K562 (cell line): ENCODE results near the gene TMEM127. TPM values are rescaled to one million over a fixed set of nuclear protein-coding genes. Genes with fewer than 3 reads are reported as not detected.

ENCODE experiments used
- ATF1 ChIP-seq, 2 experiments: fragments of 450-650 bp in 1 of 2; IDR thresholded peaks; 2 replicates each; pipeline ENCODE4 v1.6.1; 2016; ENCODE audit warnings: missing compliant biosample characterization in 1 of 2, missing genetic modification characterization in 1 of 2
- CREB3L1 ChIP-seq: fragments of 450-650 bp; IDR thresholded peaks from 2 replicates; pipeline ENCODE4 v1.6.1; 2014; ENCODE audit warnings: low read depth, mild to moderate bottlenecking, moderate library complexity, borderline replicate concordance
- EZH2 ChIP-seq: IDR thresholded peaks from 2 replicates; pipeline ENCODE4 v1.6.1; 2012; ENCODE audit warnings: low read depth, mild to moderate bottlenecking, inconsistent platforms, low read length, borderline replicate concordance
- HES1 ChIP-seq: fragments of 450-650 bp; IDR thresholded peaks from 2 replicates; pipeline ENCODE4 v1.6.1; 2016; ENCODE audit warnings: low read depth, mild to moderate bottlenecking, moderate library complexity
- HMG20B ChIP-seq: fragments of 250-450 bp; sonication (Bioruptor Pico); IDR thresholded peaks from 2 replicates; pipeline ENCODE4 v1.5.0; 2021; ENCODE audit warnings: mild to moderate bottlenecking
- HMGN3 ChIP-seq: IDR thresholded peaks from 2 replicates; pipeline ENCODE4 v1.6.1; 2011; ENCODE audit warnings: borderline replicate concordance, low read depth, mild to moderate bottlenecking, mixed read lengths, low read length; ENCODE audit not compliant: insufficient read length; ENCODE audit errors: extremely low read depth
- HNRNPLL ChIP-seq: fragments of 200-400 bp; formaldehyde crosslinking; IDR thresholded peaks from 2 replicates; pipeline ENCODE4 v1.6.1; 2017; ENCODE audit warnings: low read length, low read depth, mild to moderate bottlenecking; ENCODE audit not compliant: poor library complexity, severe bottlenecking
- ILF3 ChIP-seq: fragments of 450-650 bp; IDR thresholded peaks from 2 replicates; pipeline ENCODE4 v1.6.1; 2018; ENCODE audit warnings: antibody characterized with exemption, mild to moderate bottlenecking, moderate library complexity, borderline replicate concordance
- ILK ChIP-seq: fragments of 450-650 bp; IDR thresholded peaks from 2 replicates; pipeline ENCODE4 v1.6.1; 2016; ENCODE audit warnings: missing genetic modification characterization, low read depth, mild to moderate bottlenecking, missing compliant biosample characterization, moderate library complexity, borderline replicate concordance
- L3MBTL2 ChIP-seq: fragments of 450-650 bp; IDR thresholded peaks from 2 replicates; pipeline ENCODE4 v1.6.1; 2016; ENCODE audit warnings: mild to moderate bottlenecking, moderate library complexity
- MBD2 ChIP-seq: sonication (generic); IDR thresholded peaks from 2 replicates; pipeline ENCODE4 v1.6.1; 2016; ENCODE audit warnings: low read depth, borderline replicate concordance
- MEIS2 ChIP-seq: fragments of 450-650 bp; IDR thresholded peaks from 2 replicates; pipeline ENCODE4 v1.6.1; 2014; ENCODE audit warnings: mild to moderate bottlenecking; ENCODE audit not compliant: partially characterized antibody
- NR2C1 ChIP-seq, 2 experiments: fragments of 450-650 bp; IDR thresholded peaks; 2 replicates each; pipeline ENCODE4 v1.6.1; 2017; ENCODE audit warnings: mild to moderate bottlenecking in 2 of 2, antibody characterized with exemption in 1 of 2, inconsistent platforms in 1 of 2, missing compliant biosample characterization in 1 of 2, missing genetic modification characterization in 1 of 2
- PKNOX1 ChIP-seq: fragments of 450-650 bp; IDR thresholded peaks from 2 replicates; pipeline ENCODE4 v1.6.1; 2016
- POLR2A ChIP-seq: fragments of 450-650 bp; conservative IDR thresholded peaks from 2 replicates; pipeline ENCODE4 v1.6.1; 2016
- POLR2AphosphoS2 ChIP-seq: IDR thresholded peaks from 2 replicates; pipeline ENCODE4 v1.6.1; 2012; ENCODE audit warnings: low read length, improper control_type of control experiment
- SRSF1 ChIP-seq: fragments of 200-400 bp; formaldehyde crosslinking; IDR thresholded peaks from 2 replicates; pipeline ENCODE4 v1.6.1; 2017; ENCODE audit warnings: mild to moderate bottlenecking, low read depth, low read length, moderate library complexity
- TAF7 ChIP-seq: fragments of 450-650 bp; IDR thresholded peaks from 2 replicates; pipeline ENCODE4 v1.6.1; 2016; ENCODE audit warnings: missing genetic modification characterization, missing compliant biosample characterization
- TOE1 ChIP-seq, 2 experiments: fragments of 450-650 bp in 1 of 2; sonication (generic) in 1 of 2; formaldehyde crosslinking in 1 of 2; IDR thresholded peaks; 2 replicates each; pipeline versions ENCODE4 v1.7.1 to v1.8.0; 2016 to 2022; ENCODE audit warnings: borderline replicate concordance in 2 of 2, mild to moderate bottlenecking in 2 of 2, antibody characterized with exemption in 1 of 2, inconsistent platforms in 1 of 2, low read depth in 1 of 2, missing genetic modification reagents in 1 of 2, moderate library complexity in 1 of 2
- TRIM24 ChIP-seq, 2 experiments: fragments of 450-650 bp; IDR thresholded peaks; 2 replicates each; pipeline ENCODE4 v1.6.1; 2016
- ZNF408 ChIP-seq: fragments of 250-450 bp; sonication (Bioruptor Pico); IDR thresholded peaks from 2 replicates; pipeline ENCODE4 v1.4.0; 2020; ENCODE audit warnings: low read depth, mild to moderate bottlenecking, moderate library complexity
- ZNF507 ChIP-seq: conservative IDR thresholded peaks from 2 replicates; pipeline ENCODE4 v1.6.1; 2017; ENCODE audit warnings: missing genetic modification characterization, missing compliant biosample characterization
- ZNF780A ChIP-seq: fragments of 250-450 bp; sonication (Bioruptor Pico); IDR thresholded peaks from 2 replicates; pipeline ENCODE4 v1.5.0; 2021; ENCODE audit warnings: mild to moderate bottlenecking
- polyA plus RNA-seq, 8 experiments: library from polyadenylated mRNA; depleted of rRNA in 4 of 8; stranded (reverse) in 5 of 8; unstranded in 3 of 8; fragments of >200 nt; fragmentation: Nextera tagmentation in 2 of 8; fragmentation: Illumina TruSeq in 1 of 8; extraction: Ambion mirVana in 2 of 8; extraction: Trizol in 1 of 8; gene quantifications; 2 replicates each; pipeline versions ENCODE4 v1.2.1 to v1.2.3, GENCODE V29; 2011 to 2014; ENCODE audit warnings: inconsistent platforms in 1 of 8, missing spikeins in 1 of 8
- total RNA-seq, 7 experiments: library from RNA; depleted of rRNA in 6 of 7; stranded (reverse); fragments of >200 nt in 6 of 7; fragmentation: Illumina TruSeq in 2 of 7; extraction: Trizol in 2 of 7; gene quantifications; 2 replicates each; pipeline versions ENCODE4 v1.2.1 to v1.2.3, GENCODE V29; 2011 to 2021; ENCODE audit warnings: low replicate concordance in 1 of 7

The TMEM127 gene
- total and polyA plus RNA-seq, 9 of the 15 experiments (the other 6 are each of a cell fraction or from before 2014, with no cell fraction given), result 1.7 to 20.0 (median 9.9) TPM

GRCh38 chr2:96208143-96209010 is 57.4 kb downstream of the TMEM127 start, which contains the start of gene STARD7 (continued):
- TF ChIP-seq ZNF507 (tag), result no peak
- peak; percentile 98 for TF ChIP-seq MBD2
- TF ChIP-seq TOE1 (IDR thresholded peaks at IDR 0.05; ENCODE audit: borderline replicate concordance), result 0 out of 2 replicates have a peak, but pooled peaks have one; percentile 45
- no peak for TF ChIP-seq TOE1 (CRISPR knock-in tag; IDR thresholded peaks at IDR 0.05; ENCODE audit: borderline replicate concordance, low read depth)
- no peak for TF ChIP-seq NR2C1 (IDR thresholded peaks at IDR 0.05)
- TF ChIP-seq NR2C1 (tag; IDR thresholded peaks at IDR 0.05), result no peak
- no peak for TF ChIP-seq ILF3
- TF ChIP-seq HMG20B, result no peak
- 0 out of 2 replicates have a peak, but pooled peaks have one; percentile 40 for TF ChIP-seq SRSF1
- TF ChIP-seq ILK (tag), result no peak
- no peak for TF ChIP-seq EZH2
- peak; percentile 98 for TF ChIP-seq POLR2A
- peak in 1 of 2 experiments; percentile 29; a peak in 1 of 4 replicates for TF ChIP-seq TRIM24 (IDR thresholded peaks at IDR 0.05)
- peak; percentile 43; the same call in 1 of the 2 replicates for TF ChIP-seq ATF1 (CRISPR knock-in tag; IDR thresholded peaks at IDR 0.05)
- peak; percentile 89 for TF ChIP-seq ATF1 (tag; IDR thresholded peaks at IDR 0.05)
- TF ChIP-seq HES1, result peak; percentile 92
- TF ChIP-seq ZNF408 (CRISPR knock-in tag), result no peak
- peak; percentile 81 for TF ChIP-seq HMGN3
- TF ChIP-seq PKNOX1, result peak; percentile 99
- TF ChIP-seq CREB3L1, result peak; percentile 87
- TF ChIP-seq L3MBTL2, result peak; percentile 88
- TF ChIP-seq HNRNPLL, result peak; percentile 88
- TF ChIP-seq MEIS2, result peak; percentile 85
- TF ChIP-seq POLR2AphosphoS2, result peak; percentile 32; the same call in 1 of the 2 replicates
- peak; percentile 73 for TF ChIP-seq TAF7 (tag)
- no peak for TF ChIP-seq ZNF780A (CRISPR knock-in tag)
